Heart left ventricle (tissue), 16 donors: ENCODE results near the gene PTOV1. TPM values are rescaled to one million over a fixed set of nuclear protein-coding genes. Genes with fewer than 3 reads are reported as not detected.

Source experiments
- ATAC-seq, 4 donors: fragments of 200-7000 bp; cut with Tn5 transposase; one replicate each; pipeline ENCODE4 v1.9.1; 2020 to 2022; ENCODE audit warnings: moderate library complexity in 4 of 4, mild to moderate bottlenecking in 3 of 4, moderate number of reproducible peaks in 1 of 4
- DNase-seq, 5 donors: peaks; one replicate each; pipeline ENCODE4 v3.0.0-alpha.2; 2020
- H3K27ac ChIP-seq, 12 donors: fragments of 200-600 bp; sonication (generic) in 4 of 12; one replicate each; pipeline versions ENCODE4 v1.5.0 to v1.8.0; 2016 to 2022; ENCODE audit warnings: mild to moderate bottlenecking in 2 of 12
- H3K27me3 ChIP-seq, 9 donors: fragments of 200-600 bp; sonication (generic) in 2 of 9; one replicate each; pipeline versions ENCODE4 v1.5.1 to v1.8.0; 2016 to 2022; ENCODE audit warnings: mild to moderate bottlenecking in 3 of 9
- H3K36me3 ChIP-seq, 9 donors: fragments of 200-600 bp; sonication (generic) in 2 of 9; one replicate each; pipeline versions ENCODE4 v1.5.0 to v1.8.0; 2018 to 2022; ENCODE audit warnings: mild to moderate bottlenecking in 2 of 9
- H3K4me1 ChIP-seq, 12 donors: fragments of 200-600 bp; sonication (generic) in 4 of 12; one replicate each; pipeline versions ENCODE4 v1.5.0 to v1.8.0; 2016 to 2022; ENCODE audit warnings: mild to moderate bottlenecking in 3 of 12
- H3K4me3 ChIP-seq, 12 donors: fragments of 200-600 bp; sonication (generic) in 4 of 12; one replicate each; pipeline versions ENCODE4 v1.5.0 to v1.8.0; 2017 to 2022; ENCODE audit warnings: mild to moderate bottlenecking in 9 of 12, moderate library complexity in 4 of 12
- H3K9me3 ChIP-seq, 12 donors: fragments of 200-600 bp; sonication (generic) in 4 of 12; one replicate each; pipeline versions ENCODE4 v1.5.0 to v1.8.0; 2016 to 2022; ENCODE audit warnings: mild to moderate bottlenecking in 1 of 12
- POLR2A ChIP-seq, 2 donors: fragments of 450-650 bp; IDR thresholded peaks; one replicate each; pipeline ENCODE4 v1.6.1; 2017; ENCODE audit warnings: antibody characterized with exemption in 2 of 2, mild to moderate bottlenecking in 2 of 2, moderate library complexity in 2 of 2
- WGBS, 4 donors: extraction: QIAGEN DNeasy Blood & Tissue Kit in 2 of 4; methylation state at CpG; one replicate each; pipeline versions ENCODE4 v1.1.5 to v1.1.7; 2013 to 2018; 5-methylcytosine and 5-hydroxymethylcytosine counted together
- intact Hi-C, 10 donors: fragments of 100-400 bp; cut with DNase I; formaldehyde crosslinking; loops; one replicate each; pipeline versions ENCODE4 v1.11.1 to v1.14.2; 2022
- polyA plus RNA-seq, 2 donors: library from polyadenylated mRNA; stranded (reverse); fragments of 200-250 nt; gene quantifications; one replicate each; pipeline ENCODE4 v1.2.3, GENCODE V29; 2013
- total RNA-seq, 9 donors: library from RNA; depleted of rRNA in 2 of 9; stranded (reverse); fragments of >200 nt in 2 of 9; fragmentation: NEBNext Ultra II Directional in 3 of 9; extraction: Animal tissue kit (Norgen Biotek cat#: 25700) in 3 of 9; gene quantifications; one replicate each; pipeline versions ENCODE4 v1.1.0 to v1.2.4, GENCODE V29; 2016 to 2023
- TF ChIP-seq, protein P1 (sequence below), 12 donors: fragments of 200-600 bp; sonication (generic) in 4 of 12; IDR thresholded peaks; one replicate each; pipeline versions ENCODE4 v1.5.0 to v1.8.0; 2018 to 2022; ENCODE audit warnings: antibody characterized with exemption in 12 of 12, mild to moderate bottlenecking in 5 of 12
- donor health status: ischemic (EF 13 %, LVEDD 7.1; RV severe dilation, severe dysfunction).
- donor health status: healthy with polysubstance abuse.
- donor health status: DM: no; HTN: yes; CAD: no.
- donor health status: DM: no; HTN: no; CAD: no.
- donor health status: ischemic (EF 25% LVEDD 6.9; RV normal size, moderate dysfunction).
- donor health status: ischemic (EF 25% LVEDD 5.7; RV mildly dilated, moderate dysfunction).
- donor health status: healthy.
- donor health status: DM: yes; HTN: yes; CAD: no.
- donor health status: ischemic (EF 35%, LVEDD 5.7; RV mildly dilated, moderate dysfunction).
- donor health status: nonischemic (EF 11% LVEDD 7.7; RV severe dilation, severe dysfunction).
- donor health status: DM: yes; HTN: yes; CAD: no.
- donor health status: PGD.
- donor health status: ischemic (EF 29% LVEDD 5.4; RV normal size, mild dysfunction).
- donor health status: nonischemic (EF 23%, LVEDD 6.1; RV moderate dilation, normal function).

Gene PTOV1
- total and polyA plus RNA-seq, 11 donors = 70.9 to 135 (median 91.5) TPM

DNA sequence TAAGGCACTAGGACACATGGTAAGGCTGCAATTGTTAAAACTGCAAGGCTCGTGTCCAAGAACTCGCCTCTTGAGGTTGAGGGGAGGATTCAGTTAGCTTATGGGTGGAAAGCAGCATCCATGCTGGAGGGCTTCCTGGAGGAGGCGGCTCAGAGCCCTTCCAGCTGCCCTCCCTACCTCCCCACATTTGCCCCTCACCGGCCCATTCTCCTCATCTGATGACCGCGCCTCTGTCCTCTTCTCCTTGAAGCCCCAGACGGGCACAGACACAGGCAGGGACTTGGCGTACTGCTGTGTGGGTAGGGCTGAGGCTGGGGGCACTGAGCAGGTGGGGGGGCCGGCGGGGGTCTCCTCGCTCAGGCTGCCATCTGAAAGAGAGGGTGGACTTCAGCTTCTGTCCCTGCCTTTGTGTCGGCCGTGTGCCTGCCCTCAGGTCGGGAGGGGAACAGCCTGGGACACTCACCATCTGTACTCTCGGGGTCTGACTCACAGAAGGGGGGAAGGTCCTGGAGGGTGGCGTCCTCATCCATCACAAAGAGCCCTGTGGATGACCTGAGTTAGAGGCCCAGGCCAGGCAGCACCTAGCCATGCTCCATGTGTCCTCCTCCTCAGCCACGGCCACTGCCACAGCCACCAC is 20.5 kb downstream of the PTOV1 start:
- Histone ChIP-seq H3K36me3 (peaks cover 0 to 29% (median 6%) of the 10 kb centered on the region in 9 donors), H3K4me3 (no peak overlapping the region), H3K4me1 (peaks cover 3 to 52% (median 37%) of the 10 kb centered on the region in 12 donors), H3K27ac (no peak overlapping the region), H3K27me3 (no peaks in the 10 kb centered on the region), H3K9me3 (no peaks in the 10 kb centered on the region)
- DNase-seq = peak in 1 of 5 donors; percentile 45
- no peak for TF ChIP-seq POLR2A (IDR thresholded peaks at IDR 0.05)
- TF ChIP-seq, protein P1, sequence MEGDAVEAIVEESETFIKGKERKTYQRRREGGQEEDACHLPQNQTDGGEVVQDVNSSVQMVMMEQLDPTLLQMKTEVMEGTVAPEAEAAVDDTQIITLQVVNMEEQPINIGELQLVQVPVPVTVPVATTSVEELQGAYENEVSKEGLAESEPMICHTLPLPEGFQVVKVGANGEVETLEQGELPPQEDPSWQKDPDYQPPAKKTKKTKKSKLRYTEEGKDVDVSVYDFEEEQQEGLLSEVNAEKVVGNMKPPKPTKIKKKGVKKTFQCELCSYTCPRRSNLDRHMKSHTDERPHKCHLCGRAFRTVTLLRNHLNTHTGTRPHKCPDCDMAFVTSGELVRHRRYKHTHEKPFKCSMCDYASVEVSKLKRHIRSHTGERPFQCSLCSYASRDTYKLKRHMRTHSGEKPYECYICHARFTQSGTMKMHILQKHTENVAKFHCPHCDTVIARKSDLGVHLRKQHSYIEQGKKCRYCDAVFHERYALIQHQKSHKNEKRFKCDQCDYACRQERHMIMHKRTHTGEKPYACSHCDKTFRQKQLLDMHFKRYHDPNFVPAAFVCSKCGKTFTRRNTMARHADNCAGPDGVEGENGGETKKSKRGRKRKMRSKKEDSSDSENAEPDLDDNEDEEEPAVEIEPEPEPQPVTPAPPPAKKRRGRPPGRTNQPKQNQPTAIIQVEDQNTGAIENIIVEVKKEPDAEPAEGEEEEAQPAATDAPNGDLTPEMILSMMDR (IDR thresholded peaks at IDR 0.05) = no peak
- no peak for ATAC-seq
- intact Hi-C loops = no loop called here
- 81 to 91% (median 90%) methylated on average over 15 to 17 of the region's 17 CpGs for WGBS, 4 donors

DNA sequence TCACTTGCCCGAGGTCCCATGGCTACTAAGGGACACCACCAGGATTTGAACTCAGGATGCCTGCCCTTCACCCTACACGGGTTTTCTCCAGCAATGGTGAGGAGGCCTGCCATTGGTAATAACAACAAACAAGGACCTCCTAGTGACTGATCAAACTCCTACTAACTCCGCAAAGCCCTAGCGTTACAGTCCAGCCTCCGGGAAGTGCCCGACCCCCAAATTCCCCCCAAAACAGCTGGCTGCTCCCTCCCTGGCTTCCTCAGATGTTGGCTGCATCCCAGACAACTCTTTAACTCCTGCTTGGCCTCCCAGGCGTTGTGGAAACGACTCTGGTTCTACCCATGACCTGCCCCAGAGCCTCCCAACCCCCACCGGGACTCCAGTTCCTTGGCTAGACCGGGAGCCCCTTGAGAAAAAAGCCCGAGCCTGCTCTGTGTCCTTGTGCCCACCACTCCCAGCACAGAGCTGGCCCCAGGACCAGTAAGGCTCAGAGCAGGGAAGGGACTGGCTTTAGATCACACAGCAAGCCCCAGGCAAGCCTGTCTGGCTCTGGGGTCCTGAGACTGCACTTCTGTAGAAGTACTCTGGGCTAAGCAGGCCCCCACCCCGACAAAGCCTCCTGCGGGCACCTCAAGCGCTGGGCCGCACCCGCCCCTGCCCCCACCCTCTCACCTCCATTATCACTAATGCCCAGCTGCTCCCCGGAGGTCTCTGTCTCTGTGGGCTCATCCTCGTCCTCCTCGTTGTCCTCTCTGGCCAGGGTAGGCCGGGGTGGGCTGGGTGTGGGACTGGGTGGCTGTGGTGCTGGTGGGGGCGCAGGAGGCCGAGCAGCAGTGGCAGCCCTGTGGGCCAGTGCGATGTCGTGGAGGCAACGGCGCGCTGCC is 21.5 kb downstream of the PTOV1 start:
- Histone ChIP-seq H3K36me3 (peaks cover 0 to 29% (median 6%) of the 10 kb centered on the region in 9 donors), H3K4me1 (peaks cover 3 to 47% (median 33%) of the 10 kb centered on the region in 12 donors), H3K4me3 (no peak overlapping the region), H3K27ac (no peak overlapping the region), H3K9me3 (no peaks in the 10 kb centered on the region), H3K27me3 (no peaks in the 10 kb centered on the region)
- ATAC-seq = no peak
- 84 to 89% (median 86%) methylated on average over 18 to 27 of the region's 27 CpGs for WGBS, 4 donors
- TF ChIP-seq, protein P1 (IDR thresholded peaks at IDR 0.05) = no peak
- TF ChIP-seq POLR2A (IDR thresholded peaks at IDR 0.05) = no peak
- DNase-seq = peak in 1 of 5 donors; percentile 53
- intact Hi-C loops = no loop called here

DNA sequence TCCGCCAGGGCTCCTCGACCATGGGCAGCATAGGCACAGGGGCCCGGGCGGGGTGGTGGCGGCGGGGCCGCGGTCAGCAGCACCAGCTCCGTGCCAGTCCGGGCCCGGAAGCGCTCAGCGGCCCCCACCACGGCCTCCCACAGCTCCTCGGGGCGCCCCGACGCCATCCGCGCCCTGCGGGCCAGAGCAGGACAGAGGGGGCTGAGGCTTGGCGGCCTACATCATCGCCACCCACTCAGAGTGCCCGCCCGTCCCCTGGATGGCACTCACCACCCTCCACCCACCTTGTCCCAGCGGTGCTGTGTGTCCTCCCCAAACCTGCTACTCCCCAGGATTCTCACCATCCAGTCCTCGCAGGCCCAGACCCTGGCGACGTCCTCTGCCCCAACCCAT is 22.2 kb downstream of the PTOV1 start:
- no peaks in the 10 kb centered on the region for H3K27me3 ChIP-seq
- peaks cover 3 to 47% (median 30%) of the 10 kb centered on the region in 12 donors for H3K4me1 ChIP-seq
- TF ChIP-seq, protein P1 (IDR thresholded peaks at IDR 0.05) = no peak
- TF ChIP-seq POLR2A (IDR thresholded peaks at IDR 0.05) = no peak
- intact Hi-C loops = no loop called here
- no peak overlapping the region for H3K4me3 ChIP-seq
- 91 to 97% (median 92%) methylated on average over 5 to 29 of the region's 29 CpGs for WGBS, 4 donors
- H3K9me3 ChIP-seq = no peaks in the 10 kb centered on the region
- no peak overlapping the region for H3K27ac ChIP-seq
- peaks cover 0 to 29% (median 6%) of the 10 kb centered on the region in 9 donors for H3K36me3 ChIP-seq
- ATAC-seq = no peak
- no peak for DNase-seq

DNA sequence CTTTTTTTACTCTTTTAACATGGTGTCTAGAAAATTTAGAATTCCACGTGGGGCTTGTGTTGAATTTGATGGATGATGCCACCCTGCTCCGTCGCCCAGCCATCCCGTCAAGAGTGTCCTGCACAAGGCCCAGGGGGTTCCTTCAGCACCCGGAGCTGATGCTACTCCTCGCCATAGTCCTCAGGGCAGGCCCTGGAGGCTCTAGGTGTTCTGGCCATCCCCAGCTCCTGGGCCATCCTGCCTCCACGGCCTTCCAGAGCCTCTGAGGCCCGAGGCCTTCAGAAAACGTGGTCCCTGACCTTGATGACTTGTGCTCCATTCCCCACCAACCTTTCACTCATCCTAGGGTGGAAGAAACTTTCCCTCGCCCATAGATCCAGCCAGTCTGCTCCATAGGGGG is 22.9 kb downstream of the PTOV1 start:
- Histone ChIP-seq H3K27me3 (no peaks in the 10 kb centered on the region), H3K4me3 (no peak overlapping the region), H3K27ac (no peak overlapping the region), H3K9me3 (no peaks in the 10 kb centered on the region), H3K4me1 (peaks cover 3 to 47% (median 31%) of the 10 kb centered on the region in 12 donors), H3K36me3 (peaks cover 0 to 29% (median 6%) of the 10 kb centered on the region in 9 donors)
- DNase-seq = no peak
- TF ChIP-seq, protein P1 (IDR thresholded peaks at IDR 0.05) = no peak
- TF ChIP-seq POLR2A (IDR thresholded peaks at IDR 0.05) = no peak
- 85 to 91% (median 88%) methylated on average over 10 of the region's 10 CpGs for WGBS, 4 donors
- ATAC-seq = no peak
- intact Hi-C loops = no loop called here
